ENCODE results near the gene SKIC8.

SKIC8 gene

GRCh38 chr15:78321041-78321570 lies 21.7 kb upstream of the SKIC8 start:
- DNase-seq = no peak

- DNase-seq = no peak
Observed at GRCh38 chr15:78320183-78320582, 20.8 kb upstream of the SKIC8 start.

GRCh38 chr15:78319588-78319987 lies 20.2 kb upstream of the SKIC8 start:
- no peak for DNase-seq

- no peak for DNase-seq
Observed at GRCh38 chr15:78317145-78317836, 17.9 kb upstream of the SKIC8 start.

DNA sequence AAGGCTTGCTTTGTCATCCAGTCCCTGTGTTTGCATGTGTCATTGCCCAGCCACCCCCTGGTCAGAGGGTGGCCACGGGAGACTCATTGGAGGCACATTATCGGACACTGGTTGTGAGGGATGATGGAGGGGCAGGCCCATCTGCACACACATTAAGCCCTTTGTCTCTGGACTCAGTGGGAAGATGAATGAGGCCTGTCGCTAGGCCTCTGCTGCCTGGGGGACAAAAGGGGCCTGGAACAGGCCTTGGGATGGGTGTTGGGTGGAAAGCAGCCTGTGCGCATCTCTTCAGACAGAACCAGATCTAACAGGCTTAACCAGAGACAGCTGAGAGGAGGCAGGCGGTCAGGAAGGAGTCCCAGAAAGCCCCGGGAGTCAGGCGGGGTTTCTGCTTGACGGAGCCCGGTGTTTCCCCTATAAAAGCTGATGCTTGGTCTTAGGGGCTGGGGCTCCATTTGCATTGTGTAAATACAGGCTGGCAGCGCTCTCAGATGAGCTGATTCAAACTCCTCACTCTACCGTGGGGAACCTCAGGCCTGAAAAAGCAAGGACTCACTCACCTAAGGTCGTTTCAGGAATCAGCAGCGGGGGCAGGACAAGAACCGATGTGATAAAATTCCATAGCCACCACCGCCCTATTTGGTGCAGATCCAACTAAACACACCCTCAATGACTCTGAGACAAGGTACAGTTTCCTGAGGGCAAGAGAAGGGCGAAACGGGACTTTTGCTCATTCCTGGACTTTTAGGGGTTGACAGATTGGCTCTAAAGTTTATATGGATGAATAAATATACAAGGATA lies 17.1 kb upstream of the SKIC8 start:
- DNase-seq = no peak

DNA sequence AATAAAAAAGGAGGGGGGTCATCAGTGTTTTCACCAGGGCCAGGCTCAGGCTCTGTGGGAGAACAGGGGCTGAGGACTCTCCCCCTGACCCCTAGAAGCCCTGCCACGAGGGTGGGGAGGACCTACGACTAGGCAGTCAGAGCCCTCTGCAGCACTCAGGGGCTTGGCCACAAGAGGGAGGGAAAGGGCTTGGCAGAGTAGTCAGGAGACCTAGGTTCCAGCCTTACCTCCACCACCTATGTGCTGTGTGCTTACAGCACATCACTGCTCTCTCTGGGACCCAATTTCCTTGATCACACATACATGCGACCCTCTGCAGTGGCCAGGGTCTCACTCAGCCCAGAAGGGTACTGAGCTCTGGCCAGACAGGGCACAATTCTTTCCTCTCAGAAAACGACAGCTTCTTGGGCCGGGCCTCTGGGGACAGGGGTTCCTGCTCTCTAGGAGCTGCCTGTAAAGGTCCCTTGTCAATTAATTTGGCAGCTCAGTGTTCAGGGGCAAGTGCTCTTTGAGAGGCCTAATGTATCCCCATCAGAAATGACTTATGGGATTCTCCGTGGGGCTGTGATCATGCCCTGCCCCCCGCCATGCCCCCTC lies 16.4 kb upstream of the SKIC8 start:
- no peak for DNase-seq

- no peak for DNase-seq
Observed at GRCh38 chr15:78314181-78314581, 14.8 kb upstream of the SKIC8 start.

- DNase-seq = no peak
Observed at GRCh38 chr15:78313383-78313782, 14.0 kb upstream of the SKIC8 start.

DNA sequence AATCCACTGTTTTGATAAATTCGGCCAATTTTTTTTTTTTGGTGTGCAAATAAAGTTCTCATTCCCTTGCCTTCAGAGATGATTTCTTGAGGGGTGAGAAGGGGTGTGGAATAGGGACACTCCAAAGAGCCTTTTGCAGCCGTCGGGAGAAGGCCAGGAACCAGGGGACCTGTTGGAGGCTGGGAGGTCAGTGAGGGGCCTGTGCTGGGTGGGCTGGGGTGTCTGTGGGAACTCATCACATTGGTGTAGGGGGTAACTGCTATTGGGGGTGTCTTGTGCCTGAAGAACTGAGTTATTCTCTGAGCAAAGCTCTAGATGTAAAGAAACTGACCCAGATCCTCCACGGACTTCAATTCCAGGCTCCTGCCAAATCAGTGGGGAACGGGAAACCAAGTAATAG lies 13.5 kb upstream of the SKIC8 start:
- DNase-seq = no peak

GRCh38 chr15:78312536-78312935 lies 13.1 kb upstream of the SKIC8 start:
- DNase-seq = no peak

GRCh38 chr15:78311292-78311691 lies 11.9 kb upstream of the SKIC8 start:
- no peak for DNase-seq

DNA sequence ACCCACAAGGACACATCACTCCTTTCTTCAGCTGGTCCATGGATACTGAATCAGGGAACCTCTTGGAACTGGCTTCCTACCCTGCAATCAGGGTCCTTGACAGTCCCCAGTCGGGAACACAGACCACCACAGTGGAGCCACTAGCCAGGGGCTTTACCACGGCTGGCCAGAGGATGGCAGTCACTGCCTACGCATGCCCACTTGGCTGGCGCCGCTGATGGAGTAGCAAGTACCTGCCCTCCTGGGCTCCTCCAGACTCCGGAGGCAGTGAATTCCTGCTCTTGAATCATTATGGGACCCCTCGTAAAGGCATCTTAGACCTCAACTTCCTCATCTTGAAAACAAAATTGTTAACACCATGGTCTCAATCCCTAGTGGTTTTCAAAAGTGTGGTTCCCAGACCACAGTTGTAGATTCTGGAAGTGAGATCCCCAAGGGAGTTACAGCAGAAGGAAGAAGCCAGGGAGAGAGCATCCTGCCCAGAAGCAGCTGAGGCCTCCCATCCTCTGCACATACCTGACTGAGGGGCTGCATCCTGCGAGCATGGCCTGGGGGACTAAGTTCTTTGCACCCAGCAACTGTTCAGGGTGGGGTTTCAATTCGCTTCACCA lies 9.1 kb upstream of the SKIC8 start:
- DNase-seq = peak; percentile 12 to 25

GRCh38 chr15:78307976-78308375 lies 8.6 kb upstream of the SKIC8 start:
- DNase-seq = no peak

DNA sequence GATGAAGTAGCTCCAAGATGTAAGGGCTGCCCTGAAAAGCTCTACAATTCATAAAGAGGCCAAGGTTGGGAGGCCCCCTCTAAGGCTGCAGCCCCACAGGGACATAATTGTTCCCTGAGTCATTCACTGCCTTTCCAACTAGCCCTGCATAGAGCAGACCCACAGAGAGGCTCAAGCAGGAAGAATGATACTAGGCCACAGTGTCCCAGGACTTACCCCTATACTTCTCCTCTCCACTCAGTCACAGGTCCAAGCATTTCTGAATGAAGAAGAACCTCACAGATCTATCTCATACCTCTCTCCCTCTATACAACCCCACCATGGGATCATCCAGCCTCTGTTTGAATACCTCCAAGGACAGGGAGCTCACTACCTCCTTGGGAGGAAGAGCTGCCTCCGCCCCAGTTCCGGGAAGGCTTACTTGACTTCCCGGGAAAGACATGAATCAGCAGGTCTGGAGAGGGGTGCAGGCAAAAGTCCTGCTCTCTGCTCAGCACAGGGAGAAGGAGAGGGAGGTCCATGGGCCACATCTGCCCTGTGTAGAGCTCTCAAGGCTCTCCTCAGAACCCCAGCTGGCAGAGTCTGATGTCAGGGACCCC lies 6.9 kb upstream of the SKIC8 start:
- DNase-seq = no peak

- no peak for DNase-seq
Observed at GRCh38 chr15:78304216-78305066, 5.0 kb upstream of the SKIC8 start.

DNA sequence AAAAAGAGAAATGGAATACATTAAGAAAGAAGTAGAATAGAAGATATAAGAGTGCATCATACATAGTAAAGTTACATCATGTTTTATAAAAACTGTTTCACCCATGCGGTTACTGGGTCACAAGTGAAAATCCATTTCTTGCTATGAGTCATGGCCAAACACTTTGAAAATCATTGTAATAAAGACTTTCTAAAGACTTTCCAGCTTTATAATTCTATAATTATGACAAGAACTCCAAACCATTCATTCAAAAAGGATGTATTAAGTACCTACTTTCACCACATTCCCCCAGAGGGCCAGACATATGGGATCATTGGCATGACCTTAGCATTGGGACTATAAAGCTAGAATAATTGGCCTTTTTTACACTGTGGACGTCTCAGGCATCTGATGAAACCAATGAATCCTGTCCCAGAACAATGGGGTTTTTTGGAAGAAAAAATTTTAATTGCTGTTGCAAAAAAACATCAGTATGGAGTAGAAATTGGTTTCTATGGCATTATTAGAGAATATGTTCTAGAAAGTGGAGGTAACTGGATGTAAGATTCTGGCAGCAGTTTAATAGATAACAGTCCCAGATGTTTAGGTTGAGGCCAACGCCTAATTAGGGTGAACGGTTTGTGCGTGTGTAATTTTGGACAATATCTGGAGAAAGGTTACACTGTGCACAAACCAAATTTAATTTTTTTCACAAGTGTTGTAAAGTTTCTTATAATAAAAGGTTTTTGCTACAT lies 3.3 kb upstream of the SKIC8 start:
- no peak for DNase-seq

- DNase-seq = no peak
Observed at GRCh38 chr15:78301828-78302227, 2.4 kb upstream of the SKIC8 start.

- no peak for DNase-seq
Observed at GRCh38 chr15:78301326-78301725, 1.9 kb upstream of the SKIC8 start.

DNA sequence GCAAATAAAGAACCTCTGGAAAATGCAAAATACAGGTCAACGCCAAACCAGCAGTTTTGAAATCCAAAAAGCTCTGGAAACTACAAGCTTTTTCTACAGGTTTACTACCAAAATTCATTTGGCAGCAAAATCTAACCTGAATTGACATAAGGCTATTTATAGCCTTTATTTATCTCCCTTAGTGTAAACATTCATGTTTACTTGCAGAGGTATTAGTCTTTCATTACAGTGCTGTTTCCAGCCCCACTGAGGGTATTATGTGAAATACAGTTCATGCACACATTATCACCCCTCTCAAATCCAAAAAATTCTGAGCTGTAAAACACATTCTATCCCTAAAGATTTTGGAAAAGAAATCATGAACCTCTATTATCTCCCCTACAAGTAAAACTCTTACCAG lies 7.2 kb downstream of the SKIC8 start:
- no peak for DNase-seq

DNA sequence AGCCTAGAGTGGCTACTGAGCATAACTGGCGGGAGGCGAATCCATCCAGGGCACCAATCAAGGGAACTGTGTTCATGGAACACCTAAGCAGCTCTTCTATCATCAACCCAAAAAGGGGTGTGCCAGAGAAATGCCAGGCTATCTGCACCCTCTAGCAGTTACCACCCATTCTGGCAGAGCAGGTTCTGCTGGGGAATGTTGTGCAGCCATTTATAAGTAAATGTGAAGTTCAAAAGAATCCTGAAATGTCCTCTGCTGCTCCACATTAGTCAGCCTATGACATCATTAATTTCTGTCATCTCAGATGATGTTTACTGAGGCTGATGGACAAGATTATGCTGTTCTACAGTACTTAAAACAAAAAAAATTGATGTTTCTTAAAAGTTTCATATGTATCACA lies 7.7 kb downstream of the SKIC8 start:
- DNase-seq = no peak

DNA sequence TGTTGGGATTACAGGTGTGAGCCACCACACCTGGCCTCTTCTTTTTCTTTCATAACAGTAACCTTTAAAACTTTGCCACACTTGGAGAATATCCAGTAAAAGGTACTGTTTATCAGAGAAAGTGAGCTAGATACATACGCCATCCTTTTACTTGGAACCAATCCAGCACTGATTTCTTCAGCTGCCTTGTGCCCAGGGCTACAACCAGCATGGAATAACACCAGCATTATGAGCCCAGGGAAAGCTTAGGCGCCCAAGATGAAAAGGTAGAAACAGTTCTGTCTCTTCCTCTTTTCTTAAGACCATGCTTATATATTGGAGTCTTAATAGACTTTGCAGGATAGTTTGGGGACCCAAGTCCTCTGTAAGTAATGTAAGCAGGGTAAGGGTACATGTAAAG lies 8.4 kb downstream of the SKIC8 start:
- DNase-seq = no peak

All from activated CD4-positive, alpha-beta T cell treated with anti-CD3 and anti-CD28 coated beads for 4 hours (primary cell).